ENCODE results near the gene MMP17.

Gene MMP17

GRCh38 chr12:131827961-131828534, at the start of gene MMP17:
Gene MMP17 (plus strand): TSS chr12:131828393. CDS start chr12:131828495, 102 bp downstream.
- peak; percentile 62 for DNase-seq

- DNase-seq = no peak
Measured at GRCh38 chr12:131779027-131779426, 49.2 kb upstream of the MMP17 start.

GRCh38 chr12:131782061-131782460, 46.1 kb upstream of the MMP17 start:
- no peak for DNase-seq

DNA sequence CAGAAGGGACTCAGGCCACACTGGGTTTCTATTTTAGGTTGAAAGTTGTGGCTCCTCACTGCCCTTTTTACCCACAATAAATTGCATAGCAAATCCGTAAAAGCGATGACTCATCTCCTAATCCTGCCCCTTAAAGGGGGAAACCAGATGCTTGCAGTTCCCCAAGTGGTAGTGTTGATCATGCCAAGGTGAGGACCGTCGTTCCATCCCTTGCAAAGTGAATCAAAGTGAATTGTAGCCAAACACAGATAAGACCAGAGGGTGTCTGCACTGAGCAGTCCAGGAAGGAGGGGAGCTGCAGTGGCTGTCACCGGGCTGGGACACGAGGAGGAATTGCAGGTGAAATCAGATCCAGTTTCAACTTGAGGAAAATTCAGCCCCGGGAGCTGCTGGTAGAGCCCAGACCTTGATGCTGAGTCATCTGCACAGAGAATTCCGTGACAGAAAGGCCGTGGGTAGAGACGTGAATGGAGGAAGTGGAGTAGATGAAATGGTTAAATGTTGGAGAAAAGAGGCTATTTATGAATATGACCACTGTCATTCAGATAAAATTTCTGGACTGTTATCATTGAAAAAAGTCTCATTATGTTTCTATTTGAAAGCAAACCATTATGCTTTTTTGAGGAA, 44.2 kb upstream of the MMP17 start:
- DNase-seq = peak; percentile 80

GRCh38 chr12:131784909-131785762, 43.1 kb upstream of the MMP17 start:
- peak; percentile 41 for DNase-seq

GRCh38 chr12:131785763-131786330, 42.3 kb upstream of the MMP17 start:
- DNase-seq = no peak

DNA sequence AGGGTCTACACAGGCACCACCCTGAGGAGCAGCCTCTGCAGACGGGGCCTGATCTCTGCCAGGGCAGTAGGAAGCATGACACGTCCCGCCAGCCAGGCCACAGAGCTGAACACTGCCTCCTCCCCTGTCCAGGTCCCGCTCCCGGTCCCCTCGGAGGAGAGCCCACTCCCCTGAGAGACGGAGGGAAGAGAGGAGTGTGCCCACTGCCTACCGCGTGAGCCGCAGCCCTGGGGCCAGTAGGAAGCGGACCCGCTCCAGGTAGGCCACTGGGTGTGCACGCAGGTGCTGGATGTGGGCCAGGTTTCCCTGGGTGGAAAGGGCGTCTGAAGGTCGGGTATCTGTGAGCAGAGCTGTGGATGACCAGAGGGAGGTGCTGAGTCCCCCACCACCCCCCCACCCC, 41.9 kb upstream of the MMP17 start:
- DNase-seq = no peak

- no peak for DNase-seq
Measured at GRCh38 chr12:131787143-131787660, 41.0 kb upstream of the MMP17 start.

- DNase-seq = no peak
Measured at GRCh38 chr12:131788070-131788469, 40.1 kb upstream of the MMP17 start.

- DNase-seq = no peak
Measured at GRCh38 chr12:131789638-131790037, 38.6 kb upstream of the MMP17 start.

GRCh38 chr12:131793243-131794022, 34.8 kb upstream of the MMP17 start:
- DNase-seq = peak; percentile 11

DNA sequence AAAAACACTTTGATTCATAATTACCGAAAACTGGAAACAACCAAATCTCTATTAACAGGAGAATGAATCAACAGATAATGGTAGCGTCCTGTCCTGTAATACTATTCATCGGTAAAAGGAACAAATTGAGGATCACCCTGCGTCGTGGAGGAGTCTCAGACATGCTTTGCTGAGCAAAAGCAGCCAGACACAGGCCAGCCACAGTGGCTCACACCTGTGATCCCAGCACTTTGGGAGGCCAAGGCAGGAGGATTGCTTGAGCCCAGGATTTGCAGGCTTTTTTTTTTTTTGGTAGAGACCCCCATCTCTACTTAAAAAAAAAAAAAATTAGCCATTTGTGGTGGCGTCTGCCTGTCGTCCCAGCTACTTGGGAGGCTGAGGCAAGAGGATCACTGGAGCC, 34.1 kb upstream of the MMP17 start:
- no peak for DNase-seq

- no peak for DNase-seq
Measured at GRCh38 chr12:131794573-131794972, 33.6 kb upstream of the MMP17 start.

- no peak for DNase-seq
Measured at GRCh38 chr12:131795064-131795463, 33.1 kb upstream of the MMP17 start.

- DNase-seq = no peak
Measured at GRCh38 chr12:131795690-131796410, 32.3 kb upstream of the MMP17 start.

DNA sequence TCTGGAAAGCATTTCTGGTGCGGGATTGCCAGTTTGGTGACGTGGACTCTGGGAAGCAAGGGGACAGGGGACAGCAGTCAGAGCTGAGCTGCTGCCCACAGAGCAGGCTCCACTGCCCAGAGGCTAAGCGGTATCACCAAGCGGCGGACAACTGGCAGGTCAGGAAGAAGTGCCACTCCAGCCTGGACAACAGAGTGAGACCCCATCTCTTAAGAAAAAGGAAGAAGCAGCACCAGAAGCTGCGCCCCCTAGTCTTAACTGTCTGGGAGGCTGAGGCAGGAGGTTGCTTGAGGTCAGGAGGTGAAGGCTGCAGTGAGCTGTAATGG, 31.8 kb upstream of the MMP17 start:
- no peak for DNase-seq

GRCh38 chr12:131796754-131797587, 31.2 kb upstream of the MMP17 start:
- DNase-seq = no peak

GRCh38 chr12:131797588-131797934, 30.6 kb upstream of the MMP17 start:
- no peak for DNase-seq

- no peak for DNase-seq
Measured at GRCh38 chr12:131799195-131799594, 29.0 kb upstream of the MMP17 start.

GRCh38 chr12:131799828-131800593, 28.2 kb upstream of the MMP17 start:
- DNase-seq = no peak

Measured in fibroblast of skin of right quadriceps (primary cell).